Effector memory CD8-positive, alpha-beta T cell (primary cell): ENCODE measurements around the gene SH2D4B.

Experiments used
- ATAC-seq: fragments of 150-1000 bp; cut with Tn5 transposase; replicated peaks from 2 replicates; pipeline ENCODE4 v1.10.0; 2021; ENCODE audit warnings: mild to moderate bottlenecking, moderate library complexity
- DNase-seq, 3 experiments: peaks; one replicate each; pipeline ENCODE4 v3.0.0; 2021
- H3K27ac Mint-ChIP-seq, 2 donors: one replicate each; pipeline ENCODE4 v1.8.0; 2022; ENCODE audit warnings: mild to moderate bottlenecking in 2 of 2, mixed read lengths in 2 of 2, moderate library complexity in 2 of 2
- H3K27me3 Mint-ChIP-seq, 2 donors: one replicate each; pipeline ENCODE4 v1.8.0; 2022; ENCODE audit warnings: mixed read lengths in 2 of 2
- H3K36me3 Mint-ChIP-seq: one replicate; pipeline ENCODE4 v1.8.0; 2022; ENCODE audit warnings: mild to moderate bottlenecking, moderate library complexity, mixed read lengths; ENCODE audit not compliant: insufficient read depth
- H3K4me1 Mint-ChIP-seq, 2 donors: one replicate each; pipeline ENCODE4 v1.8.0; 2022; ENCODE audit warnings: low read depth in 2 of 2, mixed read lengths in 2 of 2
- H3K4me3 Mint-ChIP-seq, 2 donors: one replicate each; pipeline ENCODE4 v1.8.0; 2022; ENCODE audit warnings: mild to moderate bottlenecking in 2 of 2, mixed read lengths in 2 of 2, moderate library complexity in 2 of 2
- H3K9me3 Mint-ChIP-seq, 2 donors: one replicate each; pipeline ENCODE4 v1.8.0; 2022; ENCODE audit warnings: mixed read lengths in 2 of 2
- total RNA-seq, 9 experiments: gene quantifications; one replicate each; lab custom pipeline; 2026; lab: John Stamatoyannopoulos, UW

The SH2D4B gene
- total RNA-seq = 0.23 to 1.5 (median 0.67) reads per million in 9 experiments

DNA sequence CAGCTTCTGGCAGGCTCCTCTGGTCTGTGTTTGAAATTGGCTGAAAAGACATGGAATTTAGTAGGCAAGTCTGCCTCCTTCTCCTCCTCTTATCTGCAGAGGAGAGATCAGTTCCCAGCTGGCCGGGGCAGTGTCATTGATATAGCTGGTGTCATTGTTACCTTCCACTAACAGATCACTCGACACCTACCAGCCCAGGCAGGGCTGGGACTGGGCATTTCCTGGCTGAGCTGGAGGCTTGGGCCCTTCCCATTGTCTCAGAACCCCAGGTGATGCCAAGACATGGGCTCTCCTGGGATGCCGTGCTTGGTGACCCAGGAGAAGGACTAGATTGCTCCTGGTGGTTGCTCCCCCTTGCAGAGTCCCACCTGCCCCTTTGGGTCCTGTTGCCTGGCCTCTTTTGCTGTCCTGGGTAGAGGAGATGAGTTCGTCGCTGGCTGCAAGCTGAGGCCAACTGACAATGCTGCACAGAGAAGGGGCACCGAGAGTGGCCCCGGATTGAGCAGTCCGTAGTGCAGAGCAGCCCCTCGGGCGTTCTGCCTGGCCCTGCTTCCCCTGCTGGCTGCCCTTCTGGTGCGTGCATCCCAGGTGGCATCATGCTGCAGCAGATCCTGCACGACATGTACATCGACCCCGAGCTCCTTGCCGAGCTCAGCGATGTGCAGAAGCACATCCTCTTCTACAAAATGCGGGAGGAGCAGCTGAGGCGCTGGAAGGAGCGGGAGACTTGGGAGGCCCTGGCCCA is at the start of gene SH2D4B:
TSS of gene SH2D4B (plus strand) at position 167 of the 745 bp plus-strand sequence. CDS start at position 597, 430 bp downstream.
- Mint-ChIP-seq H3K36me3 (no peaks in the 10 kb centered on the region), H3K27me3 (no peaks in the 10 kb centered on the region)

DNA sequence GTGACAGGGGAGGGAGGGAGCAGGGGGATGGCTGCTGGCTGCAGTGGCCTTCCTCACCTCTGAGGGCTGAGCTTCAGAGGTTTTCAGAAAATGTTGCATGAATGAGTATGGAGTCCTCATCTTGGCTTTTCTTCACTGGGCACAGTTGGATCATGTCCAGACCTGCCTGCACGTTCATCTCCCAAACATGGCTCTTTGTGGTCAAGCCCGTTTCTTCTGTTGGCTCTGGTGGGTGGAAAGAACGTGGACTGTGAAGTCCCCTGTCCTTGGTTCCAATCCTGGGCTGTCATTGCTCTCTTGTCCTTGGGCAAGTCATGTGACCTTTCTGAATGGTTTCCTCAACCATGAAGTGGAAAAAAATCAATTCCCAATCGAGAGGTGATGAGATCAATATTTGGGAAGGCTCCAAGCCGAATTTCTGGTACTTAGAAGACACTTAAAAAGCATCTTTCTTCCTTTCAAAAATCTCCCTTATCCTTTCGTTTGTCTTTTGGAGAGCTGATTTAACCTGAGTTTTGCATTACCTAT is 49.1 kb upstream of the SH2D4B start:
- peaks cover 85 to 90% of the 10 kb centered on the region in 2 donors for H3K4me1 Mint-ChIP-seq
- no peaks in the 10 kb centered on the region for H3K27me3 Mint-ChIP-seq
- no peak for ATAC-seq
- H3K4me3 Mint-ChIP-seq = peak overlapping the region; percentile 75 to 80
- H3K9me3 Mint-ChIP-seq = no peaks in the 10 kb centered on the region
- no peak for DNase-seq
- peaks cover 44% of the 10 kb centered on the region for H3K36me3 Mint-ChIP-seq
- peak overlapping the region; percentile 77 to 93 for H3K27ac Mint-ChIP-seq

More for the DNA sequence above, at the start of gene SH2D4B:
- Mint-ChIP-seq H3K9me3 (no peaks in the 10 kb centered on the region), H3K4me3 (peak within 1 kb of the TSS; percentile 87 to 89), H3K4me1 (peaks cover 16 to 20% of the 10 kb centered on the region in 2 donors), H3K27ac (peak within 1 kb of the TSS; percentile 98)
- DNase-seq (no peak), ATAC-seq (no peak)

DNA sequence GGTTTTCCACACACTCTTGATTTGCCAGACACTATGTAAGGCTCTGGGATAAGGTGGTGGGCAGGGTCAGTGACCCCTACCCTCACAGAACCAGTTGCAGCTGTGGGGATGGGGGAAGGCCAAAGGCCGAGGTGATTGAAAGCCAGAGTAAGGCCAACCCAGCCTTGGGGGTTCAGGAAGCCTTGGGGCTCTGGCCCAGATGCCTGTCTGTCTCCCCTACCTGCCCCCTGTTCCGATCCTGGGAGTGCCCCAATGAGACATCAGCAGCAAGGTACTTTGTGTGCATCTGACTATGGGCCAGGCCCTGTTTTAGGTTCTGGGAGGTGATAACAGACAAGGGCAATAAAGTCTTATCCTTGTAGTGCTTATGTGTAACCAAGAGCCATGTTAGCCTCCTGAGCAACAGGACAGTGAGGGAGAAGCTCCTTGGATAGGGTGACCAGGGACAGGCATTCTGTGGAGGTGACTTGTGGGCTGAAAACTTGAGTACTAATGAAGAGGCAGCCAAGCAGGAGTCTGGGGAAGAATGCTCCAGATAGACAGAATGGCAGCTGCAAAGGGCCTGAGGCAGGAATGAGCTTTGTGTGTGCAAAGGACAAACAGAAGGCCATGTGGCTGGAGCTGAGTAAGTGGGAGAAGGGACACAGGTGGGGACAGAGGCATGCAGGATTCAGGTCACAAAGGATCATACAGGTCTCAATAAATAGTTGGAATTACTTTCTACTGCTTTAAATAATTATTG is 48.2 kb upstream of the SH2D4B start:
- Mint-ChIP-seq H3K27me3 (no peaks in the 10 kb centered on the region), H3K27ac (peak overlapping the region; percentile 77 to 93)

DNA sequence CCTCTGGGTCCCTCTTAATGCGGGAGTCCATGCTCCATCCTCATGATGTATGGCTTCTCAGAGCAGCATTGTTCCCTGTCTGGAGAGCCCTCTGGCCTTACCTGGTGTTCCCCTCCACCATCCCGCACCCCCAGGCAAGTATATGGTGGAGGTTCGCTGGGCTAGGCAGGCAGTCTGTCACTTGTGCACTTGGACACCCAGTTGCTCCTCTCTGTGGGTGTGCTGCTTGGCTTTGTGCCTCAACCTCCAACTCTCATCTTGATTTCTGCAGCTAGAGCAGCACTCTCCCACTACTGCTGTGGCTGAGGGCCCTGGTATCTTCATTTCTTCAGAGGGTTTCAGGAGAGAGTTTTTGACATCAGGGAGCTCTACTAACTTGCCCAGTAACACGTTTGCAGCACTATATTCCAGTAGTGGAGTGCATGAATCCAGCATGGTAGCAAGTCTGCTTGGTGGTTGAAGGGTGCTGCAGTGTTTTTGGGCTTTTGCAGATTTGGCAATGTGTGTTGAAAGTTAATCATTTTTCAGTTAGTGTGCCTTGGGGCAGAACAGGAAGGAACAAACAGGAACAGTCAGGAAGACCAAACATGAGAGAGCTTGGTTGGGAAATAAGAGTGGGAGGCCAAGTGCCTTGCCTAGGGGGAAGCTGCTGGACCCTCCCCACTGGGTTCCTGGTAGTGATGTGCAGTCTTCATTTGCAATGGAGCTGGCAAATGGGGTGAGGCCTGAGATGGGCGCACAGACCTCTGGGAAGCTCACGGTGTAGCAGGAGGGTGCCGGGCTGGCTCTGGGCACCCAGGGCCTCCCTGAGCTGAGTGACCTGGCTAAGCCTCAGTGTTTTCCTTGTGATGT is 46.2 kb upstream of the SH2D4B start:
- DNase-seq (no peak), ATAC-seq (no peak)
- no peaks in the 10 kb centered on the region for H3K27me3 Mint-ChIP-seq
- H3K27ac Mint-ChIP-seq = peak overlapping the region; percentile 68 to 93
- H3K9me3 Mint-ChIP-seq = no peaks in the 10 kb centered on the region
- peaks cover 32% of the 10 kb centered on the region for H3K36me3 Mint-ChIP-seq
- H3K4me1 Mint-ChIP-seq = peaks cover 75 to 89% of the 10 kb centered on the region in 2 donors
- peak overlapping the region in 1 of 2 donors; percentile 32 for H3K4me3 Mint-ChIP-seq

More for the DNA sequence above, 48.2 kb upstream of the SH2D4B start:
- Mint-ChIP-seq H3K9me3 (no peaks in the 10 kb centered on the region), H3K4me1 (peaks cover 86 to 94% of the 10 kb centered on the region in 2 donors), H3K36me3 (peaks cover 43% of the 10 kb centered on the region), H3K4me3 (peak overlapping the region; percentile 11 to 80)
- DNase-seq = no peak
- no peak for ATAC-seq

DNA sequence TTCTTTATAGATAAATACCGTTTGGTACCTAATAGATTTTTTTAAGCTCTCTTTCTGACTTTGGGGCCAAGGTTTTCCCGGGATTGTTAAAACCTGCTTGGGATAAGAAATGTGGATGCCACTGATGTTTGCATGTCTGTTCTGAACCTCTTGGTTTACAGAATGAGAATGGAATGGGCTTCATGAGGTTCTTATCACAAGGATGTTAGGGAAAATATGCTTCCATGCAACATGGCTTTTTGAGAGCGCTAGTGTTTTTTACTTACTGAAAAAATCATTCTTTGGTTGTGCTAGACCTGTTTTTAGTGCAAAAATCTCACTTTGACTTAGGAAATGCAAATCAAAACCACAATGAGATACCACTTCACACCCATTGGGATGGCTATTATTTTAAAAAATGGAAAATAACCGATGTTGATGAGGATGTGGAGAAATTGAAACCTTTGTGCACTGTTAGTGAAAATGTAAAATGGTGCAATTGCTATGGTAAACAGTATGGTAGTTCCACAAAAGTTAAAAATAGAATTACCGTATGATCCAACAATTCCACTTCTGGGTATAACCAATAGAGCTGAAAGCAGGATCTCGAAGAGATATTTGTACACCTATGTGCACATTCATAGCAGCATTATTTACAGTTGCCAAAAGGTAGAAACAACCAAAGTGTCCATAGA is 44.7 kb upstream of the SH2D4B start:
- DNase-seq = no peak
- Mint-ChIP-seq H3K4me1 (peaks cover 76 to 90% of the 10 kb centered on the region in 2 donors), H3K27ac (peak overlapping the region; percentile 11 to 44), H3K4me3 (peak overlapping the region; percentile 60 to 61), H3K36me3 (peaks cover 39% of the 10 kb centered on the region), H3K27me3 (no peaks in the 10 kb centered on the region), H3K9me3 (no peaks in the 10 kb centered on the region)
- ATAC-seq = no peak

DNA sequence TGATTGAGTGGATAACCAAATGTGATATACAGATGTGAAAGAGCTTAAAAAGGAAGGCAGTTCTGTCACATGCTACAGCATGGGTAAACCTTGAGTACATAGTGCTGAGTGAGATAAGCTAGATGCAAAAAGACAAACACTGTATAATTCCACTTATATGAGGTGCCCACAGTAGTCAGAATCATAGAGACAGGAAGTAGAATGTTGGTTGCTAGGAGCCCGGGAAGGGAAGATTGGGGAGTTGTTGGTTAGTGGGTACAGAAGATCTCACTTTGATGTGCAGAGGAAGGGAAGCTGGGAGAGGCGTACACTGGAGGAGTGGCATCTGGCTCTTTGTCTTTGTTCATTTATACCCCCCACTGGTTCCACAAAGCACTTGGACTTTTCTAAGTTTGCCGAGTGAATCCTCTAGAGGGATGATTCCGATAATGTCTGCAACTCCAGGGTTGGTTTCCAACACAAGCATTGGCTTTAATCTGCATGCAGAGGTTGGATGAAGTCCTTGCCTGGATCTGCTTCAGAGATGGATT is 44.1 kb upstream of the SH2D4B start:
- Mint-ChIP-seq H3K9me3 (no peaks in the 10 kb centered on the region), H3K4me1 (peaks cover 76 to 90% of the 10 kb centered on the region in 2 donors), H3K27ac (peak overlapping the region; percentile 5 to 11), H3K27me3 (no peaks in the 10 kb centered on the region), H3K36me3 (peaks cover 39% of the 10 kb centered on the region), H3K4me3 (peak overlapping the region; percentile 20 to 61)
- no peak for DNase-seq
- ATAC-seq = peak; percentile 64

DNA sequence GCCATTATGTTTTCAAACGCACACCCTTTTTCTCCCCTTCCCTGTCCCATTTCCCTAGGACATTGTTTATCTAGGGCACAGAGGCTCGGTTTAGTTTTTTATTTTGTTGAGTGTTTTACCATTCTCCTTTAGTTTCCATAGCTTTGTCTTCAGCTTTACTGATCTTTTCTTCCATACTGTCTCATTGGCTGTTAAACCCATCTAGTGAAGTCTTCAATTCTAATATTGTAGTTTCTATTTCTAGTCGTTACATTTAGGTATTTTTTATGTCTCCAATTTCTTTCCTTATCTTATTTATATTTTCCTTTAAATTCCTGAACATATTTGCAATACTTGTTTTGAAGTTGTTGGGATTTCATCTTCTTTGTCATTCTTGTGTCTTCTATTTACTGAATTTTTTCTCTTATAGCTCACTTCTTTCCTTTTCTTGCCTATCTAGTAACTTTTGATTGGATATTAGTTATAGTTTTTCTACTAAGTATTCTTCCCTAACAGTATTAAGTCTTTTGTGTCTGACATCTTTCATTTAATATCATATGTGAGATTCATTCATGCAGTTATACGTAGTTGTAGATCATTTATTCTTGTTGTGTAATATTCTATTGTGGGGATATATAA is 41.0 kb upstream of the SH2D4B start:
- DNase-seq (no peak), ATAC-seq (no peak)
- Mint-ChIP-seq H3K27me3 (no peaks in the 10 kb centered on the region), H3K4me3 (peak overlapping the region; percentile 59 to 70), H3K27ac (peak overlapping the region; percentile 91 to 94), H3K9me3 (no peaks in the 10 kb centered on the region), H3K4me1 (peaks cover 73 to 87% of the 10 kb centered on the region in 2 donors), H3K36me3 (peaks cover 26% of the 10 kb centered on the region)

DNA sequence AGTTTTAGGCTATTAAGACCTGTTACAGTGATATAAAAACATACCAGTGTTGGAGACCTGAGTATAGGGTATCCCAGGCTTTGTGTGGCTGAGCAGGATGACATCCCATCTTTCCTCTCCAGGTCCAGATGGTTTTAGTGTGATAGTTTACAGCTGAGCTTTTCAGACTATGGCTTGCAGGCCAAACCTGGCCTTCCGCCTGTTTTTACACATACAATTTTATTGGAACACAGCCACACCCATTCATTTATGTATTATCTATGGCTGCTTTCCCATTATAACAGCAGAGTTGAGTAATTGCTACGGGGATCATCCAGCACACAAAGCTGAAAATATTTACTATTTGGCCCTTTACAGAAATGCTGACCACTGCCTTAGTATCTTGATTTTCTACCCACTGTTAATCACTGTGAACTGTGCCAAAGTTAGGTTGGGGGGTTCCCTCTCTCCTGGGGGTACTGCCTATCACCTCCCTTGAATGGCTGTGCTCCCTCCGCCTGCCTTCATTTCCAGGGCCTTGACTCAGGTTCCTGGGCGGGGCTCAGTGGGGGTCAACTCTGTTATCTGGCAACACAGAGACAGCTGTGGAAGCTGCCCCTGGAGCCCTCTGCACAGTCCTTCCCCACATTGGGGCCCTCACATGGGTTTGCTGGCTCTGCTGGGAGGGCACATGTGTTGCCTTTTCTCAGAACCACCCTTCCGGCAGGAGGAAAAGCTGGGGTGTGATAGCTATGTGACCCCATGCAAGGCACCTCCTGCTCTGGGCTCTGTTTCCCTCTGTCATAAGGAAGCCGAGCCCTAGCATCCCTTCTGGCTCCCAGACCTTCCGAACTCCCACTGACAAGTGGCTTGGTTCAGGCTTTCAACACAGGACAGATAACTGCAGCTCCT is 40.3 kb upstream of the SH2D4B start:
- peaks cover 75 to 87% of the 10 kb centered on the region in 2 donors for H3K4me1 Mint-ChIP-seq
- H3K27me3 Mint-ChIP-seq = no peaks in the 10 kb centered on the region
- DNase-seq (no peak), ATAC-seq (no peak)
- H3K27ac Mint-ChIP-seq = peak overlapping the region; percentile 91 to 94
- H3K9me3 Mint-ChIP-seq = no peaks in the 10 kb centered on the region
- peak overlapping the region; percentile 59 to 70 for H3K4me3 Mint-ChIP-seq
- H3K36me3 Mint-ChIP-seq = peaks cover 30% of the 10 kb centered on the region

DNA sequence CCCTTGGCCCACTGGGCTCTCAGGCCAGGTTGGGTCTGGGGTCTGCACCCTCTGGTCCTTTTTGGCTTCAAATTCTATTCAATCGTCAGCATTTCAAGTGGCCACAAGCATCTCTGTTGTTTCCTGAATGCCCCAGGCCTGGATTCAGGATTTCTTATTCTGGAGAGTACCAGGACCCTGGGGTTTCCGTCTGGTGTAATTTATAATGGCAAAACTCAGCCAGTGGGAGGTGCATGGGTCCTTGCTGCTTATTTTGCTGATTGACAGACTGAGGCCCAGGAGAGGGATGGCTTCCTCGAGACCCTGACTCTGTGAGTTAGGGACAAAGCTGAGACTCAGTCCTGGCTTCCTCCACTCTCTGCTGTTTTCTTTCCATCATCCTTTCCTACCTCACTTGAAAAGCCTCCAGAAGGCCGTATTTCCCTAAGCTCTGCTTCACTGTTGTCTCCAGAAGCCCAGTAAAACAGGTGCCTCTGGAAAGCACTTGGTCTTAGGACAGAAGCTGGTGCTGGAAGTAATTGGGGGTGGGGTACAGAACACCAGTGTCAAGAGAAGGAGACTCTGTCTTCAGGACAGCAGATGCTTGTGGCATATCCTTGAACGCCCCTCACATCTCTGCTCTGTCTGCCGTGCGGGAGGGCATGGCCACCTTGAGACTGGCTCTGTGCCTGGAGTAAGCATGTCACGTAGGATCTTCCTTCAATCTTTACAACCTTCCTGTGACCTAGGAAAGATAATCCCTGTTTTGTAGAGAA is 39.4 kb upstream of the SH2D4B start:
- Mint-ChIP-seq H3K4me3 (peak overlapping the region; percentile 59 to 70), H3K27me3 (no peaks in the 10 kb centered on the region), H3K9me3 (no peaks in the 10 kb centered on the region), H3K4me1 (peaks cover 81 to 89% of the 10 kb centered on the region in 2 donors), H3K36me3 (peaks cover 30% of the 10 kb centered on the region), H3K27ac (peak overlapping the region; percentile 91 to 94)
- DNase-seq (no peak), ATAC-seq (peak; percentile 16)

DNA sequence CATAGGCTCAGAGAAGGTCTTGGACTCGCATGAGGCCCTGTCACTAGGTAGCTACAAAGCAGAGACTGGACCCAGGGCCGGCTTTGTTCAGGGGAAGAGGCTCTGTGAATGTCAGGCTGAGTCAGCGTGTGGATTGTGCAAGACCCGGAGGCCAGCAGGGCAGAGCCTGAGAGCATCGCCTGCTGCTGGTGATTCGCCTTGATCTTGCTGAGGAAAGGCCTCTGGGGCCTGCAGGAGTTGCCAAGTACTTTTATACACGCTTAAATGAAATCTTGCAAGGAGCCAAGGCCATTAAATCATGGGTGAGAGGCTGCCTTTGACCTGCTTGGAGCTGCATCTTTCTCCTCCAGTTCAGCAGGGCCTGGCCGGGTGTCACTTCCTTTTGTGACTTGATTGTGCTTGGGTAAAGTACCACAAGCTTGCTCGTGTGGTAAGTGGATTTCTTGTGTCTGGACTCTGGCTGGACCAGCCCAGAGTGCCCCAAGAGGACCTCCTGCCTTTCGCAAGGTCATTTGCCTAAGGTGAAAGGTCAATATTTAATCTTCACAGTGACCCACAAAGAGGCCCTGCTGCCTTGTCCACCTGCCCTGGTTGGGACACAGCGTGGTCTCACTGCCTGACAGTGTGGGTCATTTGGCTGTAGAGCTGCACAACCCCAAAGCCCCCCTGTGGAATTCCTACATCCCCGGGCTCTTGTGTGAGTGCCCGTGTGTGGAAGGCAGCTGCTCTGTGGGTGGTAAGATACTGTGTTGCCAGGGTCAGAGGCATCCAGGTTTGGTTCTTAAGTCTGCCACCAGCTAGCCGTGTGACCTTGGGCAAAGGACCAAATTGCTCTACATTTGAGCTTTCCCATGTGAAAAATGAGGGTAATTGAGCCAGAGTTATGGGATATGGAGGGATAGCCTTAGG is 38.6 kb upstream of the SH2D4B start:
- Mint-ChIP-seq H3K27ac (peak overlapping the region; percentile 91 to 94), H3K4me1 (peaks cover 83 to 91% of the 10 kb centered on the region in 2 donors), H3K36me3 (peaks cover 29% of the 10 kb centered on the region), H3K27me3 (no peaks in the 10 kb centered on the region), H3K9me3 (no peaks in the 10 kb centered on the region), H3K4me3 (peak overlapping the region; percentile 59 to 70)
- ATAC-seq (peak; percentile 72), DNase-seq (peak; percentile 21 to 37 (median 25))
